Vagina (tissue), 2 donors: ENCODE results near the gene KLHDC9. TPM values are rescaled to one million over a fixed set of nuclear protein-coding genes. Genes with fewer than 3 reads are reported as not detected.
A peak's percentile ranks its signal among the peaks of the same experiment; 100 is the strongest.

ENCODE experiments used
- DNase-seq, 2 donors: peaks; one replicate each; pipeline ENCODE4 v3.0.0-alpha.2; 2017; ENCODE audit errors: extremely low spot score in 2 of 2
- H3K27ac ChIP-seq: fragments of 200-600 bp; sonication (generic); one replicate; pipeline ENCODE4 v1.5.1; 2019
- H3K27me3 ChIP-seq: fragments of 200-600 bp; sonication (generic); one replicate; pipeline ENCODE4 v1.5.1; 2019
- H3K36me3 ChIP-seq, 2 donors: fragments of 200-600 bp; sonication (generic); one replicate each; pipeline ENCODE4 v1.5.1; 2017 to 2019
- H3K4me1 ChIP-seq: fragments of 200-600 bp; sonication (generic); one replicate; pipeline ENCODE4 v1.5.1; 2019
- H3K4me3 ChIP-seq, 2 donors: fragments of 200-600 bp; sonication (generic); 1 replicate in 1 of 2; 2 replicates in 1 of 2; pipeline ENCODE4 v1.5.1; 2016 to 2019
- H3K9me3 ChIP-seq: fragments of 200-600 bp; sonication (generic); one replicate; pipeline ENCODE4 v1.5.1; 2019
- CTCF ChIP-seq, 3 experiments: fragments of 450-650 bp in 2 of 3; fragments of 200-600 bp in 1 of 3; sonication (generic) in 1 of 3; IDR thresholded peaks; one replicate each; pipeline ENCODE4 v1.5.1; 2017 to 2019; ENCODE audit warnings: antibody characterized with exemption in 3 of 3, mild to moderate bottlenecking in 2 of 3, moderate library complexity in 2 of 3
- POLR2A ChIP-seq, 2 donors: fragments of 450-650 bp; IDR thresholded peaks; one replicate each; pipeline ENCODE4 v1.6.1; 2017; ENCODE audit warnings: antibody characterized with exemption in 2 of 2, mild to moderate bottlenecking in 2 of 2, moderate library complexity in 2 of 2
- POLR2AphosphoS5 ChIP-seq, 2 donors: sonication (generic); formaldehyde crosslinking; IDR thresholded peaks; one replicate each; pipeline ENCODE4 v1.9.0; 2017; ENCODE audit warnings: antibody characterized with exemption in 2 of 2, mild to moderate bottlenecking in 2 of 2, low read depth in 1 of 2; ENCODE audit not compliant: insufficient read depth in 1 of 2
- intact Hi-C: fragments of 100-400 bp; cut with DNase I; formaldehyde crosslinking; loops from one replicate; pipeline ENCODE4 v1.15.1; 2023
- total RNA-seq: library from RNA; depleted of rRNA; stranded (reverse); fragments of >200 nt; gene quantifications from one replicate; pipeline ENCODE4 v1.2.3, GENCODE V29; 2016

KLHDC9 gene
- total RNA-seq, 1 donor from 2014 or later: 9.3 TPM

DNA sequence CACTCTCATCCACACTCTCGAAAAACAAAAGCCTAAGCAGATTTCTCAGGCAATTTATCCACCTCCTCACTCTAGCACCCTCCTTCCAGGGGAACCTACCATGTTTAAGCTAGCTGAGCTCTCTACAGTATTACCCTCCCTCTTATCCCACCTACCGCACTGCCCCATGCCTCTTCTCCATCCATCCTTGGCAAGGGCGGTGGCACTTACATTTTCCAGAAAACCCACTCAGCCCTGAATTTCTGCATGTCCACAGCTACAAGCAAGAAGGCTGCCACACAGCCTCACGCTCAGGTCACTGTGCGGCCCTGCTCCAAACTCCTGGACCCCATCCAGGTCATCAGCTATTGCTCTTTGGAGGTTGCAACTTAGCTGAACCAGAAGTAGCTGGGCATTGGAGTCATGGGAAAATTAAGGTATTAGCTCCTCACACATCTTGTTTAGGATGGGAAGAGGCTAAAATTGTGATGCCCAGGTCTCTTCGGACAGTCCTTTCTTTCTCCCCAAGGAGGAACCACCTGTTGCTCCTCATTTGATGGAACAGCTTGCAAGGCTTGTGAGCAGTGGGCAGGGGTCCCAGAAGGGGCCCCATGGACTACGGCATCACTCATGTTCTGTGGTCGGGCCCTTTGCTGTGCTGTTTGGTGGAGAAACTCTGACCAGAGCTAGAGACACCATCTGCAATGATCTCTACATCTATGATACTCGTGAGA, 1.1 kb downstream of the KLHDC9 start:
- H3K9me3 ChIP-seq: no peaks in the 10 kb centered on the region
- H3K36me3 ChIP-seq: peaks cover 0 to 15% of the 10 kb centered on the region in 2 donors
- H3K27ac ChIP-seq: no peak overlapping the region
- no peak for DNase-seq
- intact Hi-C loops: loop anchor here (5.0 to 10.0 kb wide), 2 partner anchors 52 to 104 kb away; partner anchors contain the start of gene USF1
- H3K4me1 ChIP-seq: peaks cover 16% of the 10 kb centered on the region
- H3K27me3 ChIP-seq: no peaks in the 10 kb centered on the region
- peak overlapping the region; percentile 43 to 52 for H3K4me3 ChIP-seq
- TF ChIP-seq POLR2AphosphoS5 (IDR thresholded peaks at IDR 0.05; ENCODE audit: insufficient read depth in 1 of 2, low read depth in 1 of 2): no peak
- no peak for TF ChIP-seq CTCF (IDR thresholded peaks at IDR 0.05)
- no peak for TF ChIP-seq POLR2A (IDR thresholded peaks at IDR 0.05)

GRCh38 chr1:161100556-161100955, 2.4 kb downstream of the KLHDC9 start:
- Histone ChIP-seq H3K4me1 (peaks cover 16% of the 10 kb centered on the region), H3K4me3 (no peak overlapping the region), H3K36me3 (peaks cover 0 to 15% of the 10 kb centered on the region in 2 donors), H3K9me3 (no peaks in the 10 kb centered on the region), H3K27ac (no peak overlapping the region), H3K27me3 (no peaks in the 10 kb centered on the region)
- intact Hi-C loops: no loop called here
- DNase-seq: no peak
- TF ChIP-seq POLR2AphosphoS5 (IDR thresholded peaks at IDR 0.05; ENCODE audit: insufficient read depth in 1 of 2, low read depth in 1 of 2): no peak
- TF ChIP-seq CTCF (IDR thresholded peaks at IDR 0.05): no peak
- TF ChIP-seq POLR2A (IDR thresholded peaks at IDR 0.05): no peak

DNA sequence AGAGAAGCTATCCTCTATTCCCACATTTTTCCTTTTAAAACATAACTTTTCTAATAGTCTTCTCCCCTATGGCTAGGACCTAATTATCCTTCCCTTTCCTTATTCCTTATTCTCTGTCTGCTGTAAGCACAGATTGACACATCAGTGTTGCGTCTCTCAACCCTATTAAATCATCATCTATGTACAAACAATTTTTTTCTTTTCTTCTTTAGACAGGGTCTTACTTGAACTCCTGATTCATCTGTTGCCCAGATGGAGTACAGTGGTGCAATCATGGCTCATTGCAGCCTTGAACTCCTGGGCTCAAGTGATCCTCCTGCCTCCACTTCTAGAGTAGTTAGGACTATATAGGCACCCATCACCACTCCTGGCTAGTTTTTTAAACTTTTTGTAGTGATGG, 8.3 kb downstream of the KLHDC9 start:
- H3K4me3 ChIP-seq: no peak overlapping the region
- intact Hi-C loops: no loop called here
- H3K9me3 ChIP-seq: no peaks in the 10 kb centered on the region
- H3K27me3 ChIP-seq: no peaks in the 10 kb centered on the region
- peaks cover 0 to under 1% of the 10 kb centered on the region in 2 donors for H3K36me3 ChIP-seq
- H3K27ac ChIP-seq: no peak overlapping the region
- no peak for TF ChIP-seq POLR2AphosphoS5 (IDR thresholded peaks at IDR 0.05; ENCODE audit: insufficient read depth in 1 of 2, low read depth in 1 of 2)
- TF ChIP-seq POLR2A (IDR thresholded peaks at IDR 0.05): no peak
- TF ChIP-seq CTCF (IDR thresholded peaks at IDR 0.05): no peak
- no peak for DNase-seq
- H3K4me1 ChIP-seq: no peaks in the 10 kb centered on the region

DNA sequence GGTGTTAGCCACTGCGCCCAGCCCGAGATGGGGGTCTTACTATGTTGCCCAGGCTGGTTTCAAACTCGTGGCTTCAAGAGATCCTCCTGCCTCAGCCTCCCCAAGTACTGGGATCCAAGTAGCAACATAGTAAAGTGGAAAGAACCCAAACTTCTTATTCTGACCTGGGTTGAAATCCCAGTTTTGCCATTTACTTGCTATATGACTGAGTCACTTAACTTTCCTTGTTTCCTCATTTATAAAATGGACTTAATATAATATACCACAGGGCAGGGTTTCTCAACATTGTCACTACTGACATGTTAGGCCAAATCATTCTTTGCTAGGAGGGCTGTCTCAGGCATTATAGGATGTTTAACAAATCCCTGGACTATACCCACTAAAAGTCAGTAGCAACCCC, 13.0 kb downstream of the KLHDC9 start:
- intact Hi-C loops: no loop called here
- no peak for TF ChIP-seq CTCF (IDR thresholded peaks at IDR 0.05)
- TF ChIP-seq POLR2AphosphoS5 (IDR thresholded peaks at IDR 0.05; ENCODE audit: insufficient read depth in 1 of 2, low read depth in 1 of 2): no peak
- no peak for TF ChIP-seq POLR2A (IDR thresholded peaks at IDR 0.05)
- H3K27ac ChIP-seq: no peak overlapping the region
- no peak overlapping the region for H3K4me3 ChIP-seq
- DNase-seq: no peak
- no peaks in the 10 kb centered on the region for H3K9me3 ChIP-seq
- H3K27me3 ChIP-seq: no peaks in the 10 kb centered on the region
- no peaks in the 10 kb centered on the region for H3K36me3 ChIP-seq
- peaks cover 16% of the 10 kb centered on the region for H3K4me1 ChIP-seq

GRCh38 chr1:161111527-161111926, 13.4 kb downstream of the KLHDC9 start:
- Histone ChIP-seq H3K9me3 (no peaks in the 10 kb centered on the region), H3K27ac (no peak overlapping the region), H3K27me3 (no peaks in the 10 kb centered on the region), H3K4me1 (peaks cover 21% of the 10 kb centered on the region), H3K4me3 (no peak overlapping the region), H3K36me3 (no peaks in the 10 kb centered on the region)
- no peak for TF ChIP-seq POLR2AphosphoS5 (IDR thresholded peaks at IDR 0.05; ENCODE audit: insufficient read depth in 1 of 2, low read depth in 1 of 2)
- no peak for TF ChIP-seq POLR2A (IDR thresholded peaks at IDR 0.05)
- no peak for TF ChIP-seq CTCF (IDR thresholded peaks at IDR 0.05)
- no peak for DNase-seq
- intact Hi-C loops: no loop called here
